Lower leg skin (tissue), 4 donors: ENCODE results near the gene AKAP12. TPM values are rescaled to one million over a fixed set of nuclear protein-coding genes. Genes with fewer than 3 reads are reported as not detected.
A peak's percentile ranks its signal among the peaks of the same experiment; 100 is the strongest.

Experiments used
- DNase-seq, 2 donors: peaks; one replicate each; pipeline ENCODE4 v3.0.0-alpha.2; 2019; ENCODE audit warnings: low spot score in 2 of 2
- H3K4me3 ChIP-seq: fragments of 200-600 bp; sonication (generic); 2 replicates; pipeline ENCODE4 v1.5.1; 2017; ENCODE audit warnings: mild to moderate bottlenecking, low read depth; ENCODE audit not compliant: poor library complexity, severe bottlenecking
- CTCF ChIP-seq, 3 donors: fragments of 450-650 bp; IDR thresholded peaks; one replicate each; pipeline ENCODE4 v1.5.1; 2016; ENCODE audit warnings: antibody characterized with exemption in 3 of 3, mild to moderate bottlenecking in 3 of 3, moderate library complexity in 2 of 3
- POLR2A ChIP-seq, 2 donors: fragments of 450-650 bp; IDR thresholded peaks; one replicate each; pipeline ENCODE4 v1.6.1; 2016 to 2017; ENCODE audit warnings: antibody characterized with exemption in 2 of 2, mild to moderate bottlenecking in 1 of 2, moderate library complexity in 1 of 2
- WGBS, 2 donors: methylation state at CpG; one replicate each; pipeline ENCODE4 v1.1.5; 2018; 5-methylcytosine and 5-hydroxymethylcytosine counted together
- intact Hi-C: fragments of 100-400 bp; cut with DNase I; formaldehyde crosslinking; loops from one replicate; pipeline ENCODE4 v1.15.0; 2023; ENCODE audit warnings: low total_unique reads
- total RNA-seq, 4 donors: library from RNA; depleted of rRNA; stranded (reverse); fragments of >200 nt; gene quantifications; one replicate each; pipeline ENCODE4 v1.1.0, GENCODE V29; 2016

Gene AKAP12
- total RNA-seq, 4 donors from 2014 or later, result 14.7 to 29.9 (median 16.0) TPM

- no peak for TF ChIP-seq POLR2A (IDR thresholded peaks at IDR 0.05)
- intact Hi-C loops, result no loop called here
- no peak for DNase-seq
- WGBS, 2 donors, result 88 to 92% methylated on average over 2 of the region's 2 CpGs
- no peak overlapping the region for H3K4me3 ChIP-seq
Measured at GRCh38 chr6:151388236-151388635, 148.5 kb downstream of the AKAP12 start.

GRCh38 chr6:151388997-151389617 is 149.3 kb downstream of the AKAP12 start:
- H3K4me3 ChIP-seq, result peak overlapping the region; percentile 62
- DNase-seq, result no peak
- WGBS, 2 donors, result 27 to 31% methylated on average over 12 of the region's 12 CpGs
- TF ChIP-seq POLR2A (IDR thresholded peaks at IDR 0.05) (no peak), CTCF (IDR thresholded peaks at IDR 0.05) (no peak)
- intact Hi-C loops, result no loop called here

- H3K4me3 ChIP-seq, result peak overlapping the region; percentile 62
- intact Hi-C loops, result no loop called here
- 0 to 1% methylated on average over 17 to 28 of the region's 54 CpGs for WGBS, 2 donors
- peak; percentile 71 to 94 for DNase-seq
- TF ChIP-seq POLR2A (IDR thresholded peaks at IDR 0.05) (no peak), CTCF (IDR thresholded peaks at IDR 0.05) (no peak)
Measured at GRCh38 chr6:151389618-151390275, 150.0 kb downstream of the AKAP12 start.

DNA sequence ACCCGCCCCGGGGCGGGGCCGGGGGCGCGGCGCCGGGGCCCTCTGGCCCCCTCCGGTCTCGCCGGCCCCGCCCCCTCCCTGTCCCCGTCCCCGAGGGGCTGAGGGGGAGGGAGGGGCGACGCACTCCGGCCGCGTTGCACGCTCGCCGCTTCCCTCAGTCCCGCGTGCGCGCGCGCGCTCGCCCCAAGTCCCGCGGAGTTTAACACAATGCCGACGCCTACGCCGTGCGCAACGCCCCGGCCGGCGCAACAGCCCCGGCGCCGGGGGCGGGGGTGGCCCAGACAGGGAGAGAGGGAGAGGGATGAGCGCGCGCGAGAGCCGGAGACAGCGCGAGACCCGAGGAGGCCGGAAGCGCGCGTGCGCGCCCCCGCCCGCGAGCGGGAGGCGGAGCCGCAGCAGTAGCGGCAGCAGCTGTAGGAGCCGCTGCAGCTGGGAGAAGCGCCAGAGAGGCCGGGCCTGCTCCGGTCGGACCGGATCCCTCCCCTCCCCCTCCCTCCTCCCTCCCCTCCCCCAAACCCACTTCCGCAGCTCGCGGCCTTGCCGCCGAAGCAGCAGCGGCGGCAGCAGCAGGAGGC is 150.6 kb downstream of the AKAP12 start:
- WGBS, 2 donors, result 0 to 1% methylated on average over 6 to 39 of the region's 79 CpGs

GRCh38 chr6:151390851-151391470 is 151.2 kb downstream of the AKAP12 start:
- peak; percentile 62 to 95 for DNase-seq
- intact Hi-C loops, result no loop called here
- 1% methylated on average over 38 to 56 of the region's 78 CpGs for WGBS, 2 donors
- peak overlapping the region; percentile 79 for H3K4me3 ChIP-seq
- no peak for TF ChIP-seq POLR2A (IDR thresholded peaks at IDR 0.05)
- no peak for TF ChIP-seq CTCF (IDR thresholded peaks at IDR 0.05)

More for the DNA sequence above, 150.6 kb downstream of the AKAP12 start:
- TF ChIP-seq CTCF (IDR thresholded peaks at IDR 0.05) (no peak), POLR2A (IDR thresholded peaks at IDR 0.05) (no peak)
- intact Hi-C loops, result no loop called here
- peak overlapping the region; percentile 79 for H3K4me3 ChIP-seq
- peak; percentile 96 to 99 for DNase-seq
